Panc1 (cell line): Measurements from ENCODE around the gene NUDT16L1. TPM values are rescaled to one million over a fixed set of nuclear protein-coding genes. Genes with fewer than 3 reads are reported as not detected.

Experiments
- ATAC-seq: fragments of 200-7000 bp; cut with Tn5 transposase; 2 replicates; pipeline ENCODE4 v1.9.1; 2020; ENCODE audit warnings: mild to moderate bottlenecking, moderate library complexity
- BruUV-seq: library from RNA; stranded (reverse); fragments of 400-500 nt; replicated peaks from 2 replicates; lab custom pipeline; 2021; lab: Mats Ljungman, UMichigan
- CTCF ChIA-PET: fragments of 300-600 bp; sonication (Branson Sonifier 250); formaldehyde crosslinking; loops from one replicate; lab custom pipeline; 2022; ENCODE audit warnings: antibody characterized with exemption; lab: Charles Lee
- POLR2A ChIA-PET: fragments of 300-600 bp; sonication (Branson Sonifier 250); formaldehyde crosslinking; loops from one replicate; lab custom pipeline; 2022; ENCODE audit warnings: antibody characterized with exemption; lab: Charles Lee
- DNase-seq: peaks from one replicate; pipeline ENCODE4 v3.0.0-alpha.2; 2010; ENCODE audit warnings: low read depth, low spot score
- H3K27ac ChIP-seq: 2 replicates; pipeline ENCODE4 v1.5.1; 2011; ENCODE audit warnings: mild to moderate bottlenecking, low read length, inconsistent platforms
- H3K27me3 ChIP-seq: fragments of 200-500 bp; sonication (Bioruptor generic); 2 replicates; pipeline ENCODE4 v1.6.0; 2014; ENCODE audit warnings: low read length, inconsistent platforms; ENCODE audit not compliant: control insufficient read depth, insufficient read depth
- H3K36me3 ChIP-seq: fragments of 200-500 bp; sonication (Bioruptor generic); 2 replicates; pipeline ENCODE4 v1.5.1; 2014; ENCODE audit warnings: inconsistent platforms, mild to moderate bottlenecking, low read length, moderate library complexity; ENCODE audit not compliant: control insufficient read depth, insufficient read depth
- H3K4me1 ChIP-seq: 2 replicates; pipeline ENCODE4 v1.5.1; 2011; ENCODE audit warnings: inconsistent platforms, mild to moderate bottlenecking, low read length, moderate library complexity; ENCODE audit not compliant: control insufficient read depth, insufficient read depth
- H3K4me3 ChIP-seq, 2 experiments: 2 replicates each; pipeline ENCODE4 v1.5.1; 2011 to 2012; ENCODE audit warnings: low read depth in 2 of 2, low read length in 2 of 2, mild to moderate bottlenecking in 2 of 2, inconsistent platforms in 1 of 2, moderate library complexity in 1 of 2
- H3K9me3 ChIP-seq: fragments of 200-500 bp; sonication (Bioruptor generic); 2 replicates; pipeline ENCODE4 v1.5.1; 2014; ENCODE audit warnings: low read depth, mild to moderate bottlenecking, inconsistent platforms, low read length, moderate library complexity; ENCODE audit not compliant: control insufficient read depth, insufficient read depth
- CTCF ChIP-seq: fragments of 450-650 bp; IDR thresholded peaks from 2 replicates; pipeline ENCODE4 v1.5.1; 2017; ENCODE audit warnings: mild to moderate bottlenecking
- POLR2AphosphoS5 ChIP-seq: IDR thresholded peaks from 2 replicates; pipeline ENCODE4 v1.6.1; 2012; ENCODE audit warnings: mild to moderate bottlenecking, low read depth, low read length, moderate library complexity
- REST ChIP-seq, 2 experiments: IDR thresholded peaks; 2 replicates each; pipeline ENCODE4 v1.6.1; 2011 to 2012; ENCODE audit warnings: low read depth in 2 of 2, control low read depth in 1 of 2, low read length in 1 of 2, mild to moderate bottlenecking in 1 of 2, moderate library complexity in 1 of 2; ENCODE audit not compliant: insufficient read depth in 1 of 2
- SIN3A ChIP-seq: IDR thresholded peaks from 2 replicates; pipeline ENCODE4 v1.6.1; 2012; ENCODE audit warnings: low read depth, mild to moderate bottlenecking, low read length, moderate library complexity, borderline replicate concordance; ENCODE audit not compliant: insufficient read depth
- TCF7L2 ChIP-seq: IDR thresholded peaks from 2 replicates; pipeline ENCODE4 v1.6.1; 2011; ENCODE audit warnings: mild to moderate bottlenecking, low read depth, low read length, inconsistent platforms
- in situ Hi-C: cut with HindIII; loops from 2 replicates; pipeline ENCODE4 v1.10.0; 2016; ENCODE audit warnings: low sequenced_read_pairs, low pct_unique_long_range_greater_than_20kb
- intact Hi-C: fragments of 100-400 bp; cut with micrococcal nuclease; formaldehyde crosslinking; loops from one replicate; pipeline ENCODE4 v1.10.0; 2022; ENCODE audit not compliant: unreplicated experiment
- total RNA-seq: library from RNA; stranded (reverse); gene quantifications from one replicate; pipeline ENCODE4 v1.2.1, GENCODE V29; 2021; ENCODE audit not compliant: unreplicated experiment

The NUDT16L1 gene
- total RNA-seq, 1 experiment from 2014 or later, result 42.9 TPM

GRCh38 chr16:4687946-4688673 lies 5.3 kb upstream of the NUDT16L1 start:
- TF ChIP-seq CTCF (no peak), TCF7L2 (no peak), POLR2AphosphoS5 (no peak), SIN3A (no peak), REST (IDR thresholded peaks at IDR 0.05; ENCODE audit: insufficient read depth in 1 of 2, low read depth in 2 of 2, low read length in 1 of 2) (no peak)
- Histone ChIP-seq H3K27ac (no peak overlapping the region), H3K27me3 (no peaks in the 10 kb centered on the region), H3K4me3 (no peak overlapping the region), H3K9me3 (no peaks in the 10 kb centered on the region), H3K4me1 (peaks cover 18% of the 10 kb centered on the region), H3K36me3 (no peaks in the 10 kb centered on the region)
- ChIA-PET CTCF (no interaction called here), POLR2A (interaction anchor here (0.7 kb wide), 1 partner anchor 127 kb away, joined by 6 read pairs; no protein-coding TSS in a partner anchor)
- no peak for DNase-seq
- intact Hi-C loops (no loop called here), in situ Hi-C loops (no loop called here)
- BruUV-seq, result no TSS peak
- no peak for ATAC-seq

- peaks cover 18% of the 10 kb centered on the region for H3K4me1 ChIP-seq
- H3K4me3 ChIP-seq, result no peak overlapping the region
- no peak for ATAC-seq
- DNase-seq, result no peak
- POLR2A ChIA-PET, result no interaction called here
- intact Hi-C loops, result no loop called here
- TF ChIP-seq TCF7L2, result no peak
- TF ChIP-seq REST (IDR thresholded peaks at IDR 0.05; ENCODE audit: insufficient read depth in 1 of 2, low read depth in 2 of 2, low read length in 1 of 2), result no peak
- no peak for TF ChIP-seq SIN3A
- no peak for TF ChIP-seq POLR2AphosphoS5
- TF ChIP-seq CTCF, result no peak
- no peak overlapping the region for H3K27ac ChIP-seq
- in situ Hi-C loops, result no loop called here
- no peaks in the 10 kb centered on the region for H3K27me3 ChIP-seq
- no peaks in the 10 kb centered on the region for H3K9me3 ChIP-seq
- CTCF ChIA-PET, result no interaction called here
- no peaks in the 10 kb centered on the region for H3K36me3 ChIP-seq
- no TSS peak for BruUV-seq
These were observed 4.7 kb upstream of the NUDT16L1 start for GRCh38 chr16:4688674-4689045.
